Endothelial cell of umbilical vein (primary cell): Measurements from ENCODE around the gene KCNQ1OT1. TPM values are rescaled to one million over a fixed set of nuclear protein-coding genes. Genes with fewer than 3 reads are reported as not detected.

ENCODE experiments used
- BruUV-seq: library from RNA; stranded (reverse); fragments of 400-500 nt; replicated peaks from 2 replicates; lab custom pipeline; 2021; lab: Mats Ljungman, UMichigan
- CTCF ChIA-PET: fragments of 300-600, 350-600 bp; sonication (Branson Sonifier 250); formaldehyde crosslinking; loops from one replicate; lab custom pipeline; 2021; ENCODE audit warnings: antibody characterized with exemption, inconsistent platforms; lab: Charles Lee
- POLR2A ChIA-PET: fragments of 300-600, 350-600 bp; sonication (Branson Sonifier 250); formaldehyde crosslinking; loops from one replicate; lab custom pipeline; 2021; ENCODE audit warnings: antibody characterized with exemption, inconsistent platforms; lab: Charles Lee
- DNase-seq: peaks from one replicate; pipeline ENCODE4 v3.0.0-alpha.2; 2011; ENCODE audit warnings: low read depth, low spot score
- FAIRE-seq: peaks from 2 replicates; lab custom pipeline; 2011; peaks lifted over from hg19 to GRCh38; lab: Jason Lieb, UNC
- H2AFZ ChIP-seq: 2 replicates; pipeline ENCODE4 v1.6.0; 2012; ENCODE audit warnings: low read depth, low read length, control low read depth, inconsistent platforms
- H3K27ac ChIP-seq: 2 replicates; pipeline ENCODE4 v1.5.1; 2011; ENCODE audit warnings: low read depth, mild to moderate bottlenecking, control low read depth, low read length, moderate library complexity; ENCODE audit not compliant: insufficient read depth
- H3K27me3 ChIP-seq, 2 experiments: 2 replicates each; pipeline versions ENCODE4 v1.6.0 to v1.6.1; 2011; ENCODE audit warnings: low read length in 2 of 2, mixed read lengths in 1 of 2; ENCODE audit not compliant: control insufficient read depth in 2 of 2, insufficient read depth in 2 of 2
- H3K36me3 ChIP-seq, 2 experiments: 2 replicates in 1 of 2; 3 replicates in 1 of 2; pipeline ENCODE4 v1.5.1; 2011; ENCODE audit warnings: low read length in 2 of 2, mild to moderate bottlenecking in 1 of 2, moderate library complexity in 1 of 2; ENCODE audit not compliant: control insufficient read depth in 2 of 2, insufficient read depth in 2 of 2; ENCODE audit errors: extremely low read depth in 1 of 2
- H3K4me1 ChIP-seq: 3 replicates; pipeline ENCODE4 v1.5.1; 2011; ENCODE audit warnings: mild to moderate bottlenecking, low read length; ENCODE audit not compliant: control insufficient read depth, insufficient read depth; ENCODE audit errors: extremely low read depth
- H3K4me2 ChIP-seq: 2 replicates; pipeline ENCODE4 v1.6.1; 2011; ENCODE audit warnings: low read length, control low read depth, mixed read lengths; ENCODE audit not compliant: insufficient read depth
- H3K4me3 ChIP-seq, 3 experiments: fragments of 200-600 bp in 1 of 3; sonication (generic), shearing (Covaris generic) in 1 of 3; replicated peaks in 1 of 3; 2 replicates each; pipeline ENCODE4 v1.5.1; 2011 to 2016; ENCODE audit warnings: control low read depth in 3 of 3, low read length in 3 of 3, mild to moderate bottlenecking in 2 of 3, inconsistent platforms in 1 of 3, low read depth in 1 of 3, moderate library complexity in 1 of 3; ENCODE audit not compliant: insufficient read depth in 1 of 3
- H3K79me2 ChIP-seq: 2 replicates; pipeline ENCODE4 v1.6.0; 2012; ENCODE audit warnings: low read length, inconsistent platforms; ENCODE audit not compliant: control insufficient read depth, insufficient read depth
- H3K9ac ChIP-seq: replicated peaks from 2 replicates; pipeline ENCODE3; 2011; ENCODE audit warnings: low read length, control low read depth; ENCODE audit not compliant: insufficient read depth; ENCODE audit errors: extremely low read depth
- H3K9me1 ChIP-seq: replicated peaks from 3 replicates; pipeline ENCODE4 v1.6.0; 2011; ENCODE audit warnings: mild to moderate bottlenecking, low read length; ENCODE audit not compliant: control insufficient read depth, insufficient read depth; ENCODE audit errors: extremely low read depth
- H3K9me3 ChIP-seq: replicated peaks from 2 replicates; pipeline ENCODE4 v1.5.1; 2012; ENCODE audit warnings: low read length, inconsistent platforms; ENCODE audit not compliant: control insufficient read depth, insufficient read depth
- H4K20me1 ChIP-seq: replicated peaks from 2 replicates; pipeline ENCODE3; 2011; ENCODE audit warnings: mild to moderate bottlenecking, low read length; ENCODE audit not compliant: control insufficient read depth, insufficient read depth; ENCODE audit errors: extremely low read depth
- FOS ChIP-seq: IDR thresholded peaks from 2 replicates; pipeline ENCODE4 v1.6.1; 2011; ENCODE audit warnings: mild to moderate bottlenecking, low read length, moderate library complexity, borderline replicate concordance; ENCODE audit not compliant: insufficient read depth
- GATA2 ChIP-seq: IDR thresholded peaks from 2 replicates; pipeline ENCODE4 v1.7.0; 2011; ENCODE audit warnings: low read depth, mild to moderate bottlenecking, moderate library complexity, mixed read lengths, low read length; ENCODE audit not compliant: insufficient read length, insufficient read depth
- MYC ChIP-seq: IDR thresholded peaks from one replicate; pipeline ENCODE4 v1.6.1; 2011; ENCODE audit warnings: mild to moderate bottlenecking, low read depth, low read length
- POLR2A ChIP-seq: IDR thresholded peaks from 2 replicates; pipeline ENCODE4 v1.6.1; 2012; ENCODE audit warnings: low read depth, mild to moderate bottlenecking, control low read depth, low read length
- POLR2AphosphoS5 ChIP-seq: IDR thresholded peaks from 2 replicates; pipeline ENCODE4 v1.6.1; 2012; ENCODE audit warnings: low read depth, mild to moderate bottlenecking, control low read depth, low read length, moderate library complexity; ENCODE audit not compliant: insufficient read depth
- dilution Hi-C: fragments of 300-500 bp; cut with MboI; formaldehyde crosslinking; loops from one replicate; pipeline ENCODE4 v1.15.0; 2019; ENCODE audit warnings: low sequenced_read_pairs; ENCODE audit not compliant: extremely low pct_ligation_motif_present
- intact Hi-C: fragments of 100-400 bp; cut with micrococcal nuclease; formaldehyde crosslinking; loops from one replicate; pipeline ENCODE4 v1.10.0; 2022
- polyA plus RNA-seq, 4 experiments: library from polyadenylated mRNA; depleted of rRNA in 3 of 4; stranded (reverse) in 3 of 4; unstranded in 1 of 4; fragments of >200 nt; gene quantifications; 2 replicates each; pipeline versions ENCODE4 v1.2.1 to v1.2.3, GENCODE V29; 2011 to 2012; ENCODE audit warnings: missing spikeins in 1 of 4
- total RNA-seq: library from RNA; stranded (reverse); gene quantifications from 2 replicates; pipeline ENCODE4 v1.2.3, GENCODE V29; 2021
- TF ChIP-seq, protein P1 (sequence below), 2 donors: IDR thresholded peaks; 1 replicate in 1 of 2; 2 replicates in 1 of 2; pipeline ENCODE4 v1.5.1; 2011; ENCODE audit warnings: low read length in 2 of 2, mild to moderate bottlenecking in 2 of 2, moderate library complexity in 2 of 2, control low read depth in 1 of 2, inconsistent platforms in 1 of 2, low read depth in 1 of 2; ENCODE audit not compliant: insufficient read depth in 1 of 2; ENCODE audit errors: extremely low read depth in 1 of 2
- TF ChIP-seq, protein P2 (sequence below): IDR thresholded peaks from 2 replicates; pipeline ENCODE4 v1.6.1; 2011; ENCODE audit not compliant: insufficient read depth, insufficient read length

Gene KCNQ1OT1
- total and polyA plus RNA-seq, 2 donors (not counting 3 experiments of a cell fraction or from before 2014, with no cell fraction given): 0.11 to 1.8 TPM

DNA sequence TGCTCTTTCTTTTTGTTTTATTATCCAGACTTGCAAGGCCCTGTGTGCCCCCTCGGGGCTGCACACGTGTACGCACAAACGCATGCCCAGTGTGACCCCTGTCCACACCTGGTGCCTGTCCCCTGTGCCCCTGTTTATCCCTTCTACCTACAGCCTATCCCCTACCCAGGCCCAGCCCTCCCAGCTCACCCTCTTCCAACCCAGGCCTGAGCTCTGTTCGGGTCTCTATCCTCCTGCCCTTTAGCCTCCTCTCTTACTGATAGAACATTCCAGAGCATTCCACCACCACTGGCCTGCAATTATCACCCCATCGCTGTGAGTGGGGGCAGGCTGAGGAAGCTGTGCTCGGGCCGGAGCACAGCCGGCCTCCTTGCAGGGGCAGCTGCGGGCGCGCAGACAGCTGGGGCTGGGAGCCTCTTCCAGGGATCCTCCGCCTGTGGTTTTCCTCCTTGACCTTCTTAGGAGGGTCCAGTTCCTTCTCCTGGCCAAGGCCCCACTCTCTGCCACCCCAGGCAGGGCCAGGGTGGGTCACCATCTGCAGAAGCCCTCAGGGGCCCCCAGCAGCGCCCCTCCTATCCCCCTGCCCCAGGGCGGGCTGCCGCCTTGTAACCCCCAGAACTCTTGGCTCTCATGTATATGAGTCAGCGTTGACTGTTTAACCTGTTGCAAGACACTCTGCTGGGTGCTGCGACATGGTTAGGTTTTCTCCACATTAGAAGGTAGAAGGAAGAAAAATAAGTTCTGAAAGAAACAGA is 41.8 kb upstream of the KCNQ1OT1 start:
- H3K9me1 ChIP-seq: no peaks in the 10 kb centered on the region
- intact Hi-C loops (no loop called here), dilution Hi-C loops (no loop called here)
- CTCF ChIA-PET: no interaction called here
- no peaks in the 10 kb centered on the region for H3K79me2 ChIP-seq
- POLR2A ChIA-PET: no interaction called here
- no peak for TF ChIP-seq GATA2
- TF ChIP-seq FOS: no peak
- TF ChIP-seq POLR2AphosphoS5: no peak
- TF ChIP-seq MYC: no peak
- TF ChIP-seq POLR2A: no peak
- TF ChIP-seq, protein P1, sequence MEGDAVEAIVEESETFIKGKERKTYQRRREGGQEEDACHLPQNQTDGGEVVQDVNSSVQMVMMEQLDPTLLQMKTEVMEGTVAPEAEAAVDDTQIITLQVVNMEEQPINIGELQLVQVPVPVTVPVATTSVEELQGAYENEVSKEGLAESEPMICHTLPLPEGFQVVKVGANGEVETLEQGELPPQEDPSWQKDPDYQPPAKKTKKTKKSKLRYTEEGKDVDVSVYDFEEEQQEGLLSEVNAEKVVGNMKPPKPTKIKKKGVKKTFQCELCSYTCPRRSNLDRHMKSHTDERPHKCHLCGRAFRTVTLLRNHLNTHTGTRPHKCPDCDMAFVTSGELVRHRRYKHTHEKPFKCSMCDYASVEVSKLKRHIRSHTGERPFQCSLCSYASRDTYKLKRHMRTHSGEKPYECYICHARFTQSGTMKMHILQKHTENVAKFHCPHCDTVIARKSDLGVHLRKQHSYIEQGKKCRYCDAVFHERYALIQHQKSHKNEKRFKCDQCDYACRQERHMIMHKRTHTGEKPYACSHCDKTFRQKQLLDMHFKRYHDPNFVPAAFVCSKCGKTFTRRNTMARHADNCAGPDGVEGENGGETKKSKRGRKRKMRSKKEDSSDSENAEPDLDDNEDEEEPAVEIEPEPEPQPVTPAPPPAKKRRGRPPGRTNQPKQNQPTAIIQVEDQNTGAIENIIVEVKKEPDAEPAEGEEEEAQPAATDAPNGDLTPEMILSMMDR (IDR thresholded peaks at IDR 0.05; ENCODE audit: extremely low read depth in 1 of 2, insufficient read depth in 1 of 2, low read depth in 1 of 2, low read length in 2 of 2): no peak
- TF ChIP-seq, protein P2, sequence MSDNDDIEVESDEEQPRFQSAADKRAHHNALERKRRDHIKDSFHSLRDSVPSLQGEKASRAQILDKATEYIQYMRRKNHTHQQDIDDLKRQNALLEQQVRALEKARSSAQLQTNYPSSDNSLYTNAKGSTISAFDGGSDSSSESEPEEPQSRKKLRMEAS: no peak
- no peaks in the 10 kb centered on the region for H3K9me3 ChIP-seq
- H4K20me1 ChIP-seq: no peaks in the 10 kb centered on the region
- no peak overlapping the region for H3K4me2 ChIP-seq
- DNase-seq (no peak), FAIRE-seq (no peak)
- H3K9ac ChIP-seq: no peak overlapping the region
- no peaks in the 10 kb centered on the region for H3K4me1 ChIP-seq
- no peaks in the 10 kb centered on the region for H3K27me3 ChIP-seq
- no peak overlapping the region for H3K27ac ChIP-seq
- H3K4me3 ChIP-seq: no peak overlapping the region
- H2AFZ ChIP-seq: no peak overlapping the region
- no peaks in the 10 kb centered on the region for H3K36me3 ChIP-seq
- no TSS peak for BruUV-seq
